ENCODE results near the gene RHBDD1. TPM values are rescaled to one million over a fixed set of nuclear protein-coding genes. Genes with fewer than 3 reads are reported as not detected.

RHBDD1 gene
- total RNA-seq, 4 donors from 2014 or later = 7.8 to 28.9 (median 18.0) TPM

DNA sequence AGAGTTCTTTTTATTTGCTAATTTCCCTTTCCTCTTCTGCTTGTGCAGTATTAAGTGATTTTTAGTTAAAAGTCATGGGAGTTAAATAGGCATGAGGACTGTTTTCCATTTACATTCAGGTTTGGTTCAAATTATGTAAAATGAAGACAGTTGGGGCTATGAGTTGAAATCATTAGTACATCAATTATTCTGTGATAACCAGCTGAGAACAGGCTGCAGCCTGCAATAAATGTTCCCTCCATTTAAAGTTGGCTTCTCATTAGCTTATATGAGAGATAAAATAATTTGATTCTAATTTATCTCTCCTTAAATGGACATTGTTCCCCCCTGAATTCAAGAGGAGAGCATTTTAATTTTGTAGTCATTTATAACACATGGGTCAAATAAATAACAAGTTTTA, 48.3 kb downstream of the RHBDD1 start:
- no peak for DNase-seq (ENCODE audit: low spot score in 2 of 2)
- no peak overlapping the region for H3K4me3 ChIP-seq (ENCODE audit: low read depth, poor library complexity, severe bottlenecking)
- TF ChIP-seq CTCF (IDR thresholded peaks at IDR 0.05) (no peak), POLR2A (IDR thresholded peaks at IDR 0.05) (no peak)
- intact Hi-C loops (cut with DNase I; ENCODE audit: low total_unique reads) = no loop called here

GRCh38 chr2:226885769-226886435, 50.0 kb downstream of the RHBDD1 start:
- no peak for TF ChIP-seq POLR2A (IDR thresholded peaks at IDR 0.05)
- TF ChIP-seq CTCF (IDR thresholded peaks at IDR 0.05) = no peak
- no peak for DNase-seq (ENCODE audit: low spot score in 2 of 2)
- intact Hi-C loops (cut with DNase I; ENCODE audit: low total_unique reads) = loop anchor here (5.0 kb wide), 1 partner anchor 1886 kb away; no protein-coding TSS in a partner anchor
- no peak overlapping the region for H3K4me3 ChIP-seq (ENCODE audit: low read depth, poor library complexity, severe bottlenecking)
- WGBS, 2 donors = 92 to 93% methylated on average over 8 of the region's 8 CpGs

DNA sequence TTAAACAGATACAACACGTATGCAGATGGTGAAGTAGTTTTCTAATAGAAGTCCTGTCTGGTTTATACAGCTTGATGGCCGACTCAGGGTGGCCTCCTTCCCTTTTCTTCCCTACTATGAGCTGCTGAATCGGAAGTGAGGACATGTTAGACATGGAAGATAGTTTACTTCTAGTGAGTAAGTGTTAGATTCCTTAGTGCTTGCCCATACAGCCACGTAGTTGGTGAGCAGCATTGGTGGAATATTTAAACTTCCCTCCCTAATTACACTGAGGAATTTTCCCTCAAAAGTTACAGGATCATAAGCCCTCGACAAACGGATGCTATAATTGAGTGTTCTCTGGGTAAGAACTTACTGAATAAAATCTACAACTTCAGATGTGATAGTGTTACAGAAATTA, 52.1 kb downstream of the RHBDD1 start:
- TF ChIP-seq POLR2A (IDR thresholded peaks at IDR 0.05) (no peak), CTCF (IDR thresholded peaks at IDR 0.05) (no peak)
- WGBS, 2 donors = 87% methylated on average over 6 of the region's 6 CpGs
- no peak overlapping the region for H3K4me3 ChIP-seq (ENCODE audit: low read depth, poor library complexity, severe bottlenecking)
- intact Hi-C loops (cut with DNase I; ENCODE audit: low total_unique reads) = loop anchor here (5.0 kb wide), 1 partner anchor 1884 kb away; no protein-coding TSS in a partner anchor
- no peak for DNase-seq (ENCODE audit: low spot score in 2 of 2)

GRCh38 chr2:226888378-226888965, 52.6 kb downstream of the RHBDD1 start:
- 85 to 91% methylated on average over 2 of the region's 2 CpGs for WGBS, 2 donors
- TF ChIP-seq POLR2A (IDR thresholded peaks at IDR 0.05) (no peak), CTCF (IDR thresholded peaks at IDR 0.05) (no peak)
- DNase-seq (ENCODE audit: low spot score in 2 of 2) = no peak
- intact Hi-C loops (cut with DNase I; ENCODE audit: low total_unique reads) = loop anchor here (5.0 kb wide), 1 partner anchor 1884 kb away; no protein-coding TSS in a partner anchor
- no peak overlapping the region for H3K4me3 ChIP-seq (ENCODE audit: low read depth, poor library complexity, severe bottlenecking)

DNA sequence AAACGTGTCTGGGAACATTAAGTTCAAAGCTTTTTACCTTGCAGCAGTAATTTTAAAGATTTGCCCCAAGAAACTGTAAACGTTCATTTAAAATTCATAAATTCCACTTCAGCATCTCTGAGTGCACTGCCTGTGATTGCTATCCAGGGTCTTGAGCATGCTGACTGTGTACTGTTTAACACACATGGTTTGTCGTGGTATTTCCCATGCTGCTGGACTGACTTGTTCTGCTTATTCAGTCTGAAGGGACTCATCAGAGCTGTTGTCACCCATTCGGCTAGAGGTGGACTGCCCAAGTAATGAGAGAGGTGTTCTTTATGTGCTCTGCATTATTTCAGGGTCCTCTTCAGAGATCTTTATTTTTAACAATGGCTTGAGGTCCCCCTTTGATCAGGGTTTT, 53.1 kb downstream of the RHBDD1 start:
- WGBS, 2 donors = 79 to 84% methylated on average over 4 of the region's 4 CpGs
- H3K4me3 ChIP-seq (ENCODE audit: low read depth, poor library complexity, severe bottlenecking) = no peak overlapping the region
- intact Hi-C loops (cut with DNase I; ENCODE audit: low total_unique reads) = loop anchor here (5.0 kb wide), 1 partner anchor 1883 kb away; no protein-coding TSS in a partner anchor
- TF ChIP-seq CTCF (IDR thresholded peaks at IDR 0.05) = no peak
- no peak for TF ChIP-seq POLR2A (IDR thresholded peaks at IDR 0.05)
- DNase-seq (ENCODE audit: low spot score in 2 of 2) = no peak

Data from lower leg skin (tissue), 4 donors.